ENCODE results near the gene ZNF750. TPM values are rescaled to one million over a fixed set of nuclear protein-coding genes. Genes with fewer than 3 reads are reported as not detected.

The ZNF750 gene
- total and polyA plus RNA-seq, 2 of the 13 experiments (the other 11 are each of a cell fraction or from before 2014, with no cell fraction given) = not detected

DNA sequence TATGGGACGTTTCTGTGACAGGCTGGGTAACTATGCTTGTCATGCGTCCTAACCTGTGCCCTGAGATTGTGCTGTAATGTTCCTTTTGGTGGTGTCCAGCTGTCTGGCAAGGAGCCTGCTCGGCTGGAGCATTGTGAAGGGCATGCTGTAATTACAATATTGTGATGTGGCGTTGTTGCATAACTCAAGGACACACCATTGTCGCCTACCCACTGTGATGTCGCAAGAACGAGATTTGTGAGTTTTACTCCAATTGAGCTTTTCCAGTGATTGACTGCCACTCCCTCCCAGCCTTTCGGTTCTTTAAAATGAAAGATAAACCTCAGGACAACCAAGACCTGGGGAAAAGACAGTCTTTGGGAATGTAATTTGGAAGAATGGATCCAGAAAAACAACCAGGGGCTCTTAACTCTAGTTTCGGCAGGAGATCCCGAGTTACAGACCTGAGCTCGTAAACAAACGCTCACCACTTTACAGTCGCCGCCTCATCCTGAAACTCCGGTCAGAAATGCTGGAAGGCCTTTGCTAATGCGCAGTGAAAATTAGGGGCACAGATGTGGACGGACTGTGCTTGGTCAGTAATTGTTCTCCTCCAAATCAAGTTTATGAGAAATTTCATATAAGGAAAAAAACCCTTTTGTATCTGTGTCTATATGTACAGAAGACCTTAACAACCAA lies 1.3 kb downstream of the ZNF750 start (continued):
- TF ChIP-seq ZNF557 (CRISPR knock-in tag; IDR thresholded peaks at IDR 0.05) (no peak), TBL1XR1 (IDR thresholded peaks at IDR 0.05; ENCODE audit: borderline replicate concordance, low read length, partially characterized antibody) (peak; percentile 93), MTA1 (CRISPR knock-in tag; IDR thresholded peaks at IDR 0.05; ENCODE audit: borderline replicate concordance) (no peak), MIER3 (CRISPR knock-in tag; IDR thresholded peaks at IDR 0.05; ENCODE audit: borderline replicate concordance) (peak; percentile 90; the same call in 1 of the 2 replicates), PREB (CRISPR knock-in tag; IDR thresholded peaks at IDR 0.05) (no peak), ZNF264 (CRISPR knock-in tag; IDR thresholded peaks at IDR 0.05) (0 out of 2 replicates have a peak, but pooled peaks have one; percentile 28), THAP11 (CRISPR knock-in tag; IDR thresholded peaks at IDR 0.05) (peak; percentile 80), RFX5 (IDR thresholded peaks at IDR 0.05; ENCODE audit: low read depth, low read length) (no peak), ZGPAT (CRISPR knock-in tag; IDR thresholded peaks at IDR 0.05) (peak; percentile 73), ZNF709 (CRISPR knock-in tag; IDR thresholded peaks at IDR 0.05) (no peak), ZNF7 (CRISPR knock-in tag; IDR thresholded peaks at IDR 0.05) (no peak), THAP9 (CRISPR knock-in tag; IDR thresholded peaks at IDR 0.05; ENCODE audit: borderline replicate concordance) (no peak), ZNF34 (CRISPR knock-in tag; IDR thresholded peaks at IDR 0.05; ENCODE audit: borderline replicate concordance) (no peak), XRCC5 (optimal IDR thresholded peaks at IDR 0.05; ENCODE audit: low read length) (peak; percentile 30), RXRB (CRISPR knock-in tag; IDR thresholded peaks at IDR 0.05; ENCODE audit: borderline replicate concordance) (peak; percentile 84), IRF2 (CRISPR knock-in tag; IDR thresholded peaks at IDR 0.05) (peak; percentile 88), SP5 (CRISPR knock-in tag; IDR thresholded peaks at IDR 0.05; ENCODE audit: borderline replicate concordance, low read depth) (peak; percentile 71), ZNF569 (CRISPR knock-in tag; IDR thresholded peaks at IDR 0.05; ENCODE audit: borderline replicate concordance) (no peak)
- TF ChIP-seq, protein P1, sequence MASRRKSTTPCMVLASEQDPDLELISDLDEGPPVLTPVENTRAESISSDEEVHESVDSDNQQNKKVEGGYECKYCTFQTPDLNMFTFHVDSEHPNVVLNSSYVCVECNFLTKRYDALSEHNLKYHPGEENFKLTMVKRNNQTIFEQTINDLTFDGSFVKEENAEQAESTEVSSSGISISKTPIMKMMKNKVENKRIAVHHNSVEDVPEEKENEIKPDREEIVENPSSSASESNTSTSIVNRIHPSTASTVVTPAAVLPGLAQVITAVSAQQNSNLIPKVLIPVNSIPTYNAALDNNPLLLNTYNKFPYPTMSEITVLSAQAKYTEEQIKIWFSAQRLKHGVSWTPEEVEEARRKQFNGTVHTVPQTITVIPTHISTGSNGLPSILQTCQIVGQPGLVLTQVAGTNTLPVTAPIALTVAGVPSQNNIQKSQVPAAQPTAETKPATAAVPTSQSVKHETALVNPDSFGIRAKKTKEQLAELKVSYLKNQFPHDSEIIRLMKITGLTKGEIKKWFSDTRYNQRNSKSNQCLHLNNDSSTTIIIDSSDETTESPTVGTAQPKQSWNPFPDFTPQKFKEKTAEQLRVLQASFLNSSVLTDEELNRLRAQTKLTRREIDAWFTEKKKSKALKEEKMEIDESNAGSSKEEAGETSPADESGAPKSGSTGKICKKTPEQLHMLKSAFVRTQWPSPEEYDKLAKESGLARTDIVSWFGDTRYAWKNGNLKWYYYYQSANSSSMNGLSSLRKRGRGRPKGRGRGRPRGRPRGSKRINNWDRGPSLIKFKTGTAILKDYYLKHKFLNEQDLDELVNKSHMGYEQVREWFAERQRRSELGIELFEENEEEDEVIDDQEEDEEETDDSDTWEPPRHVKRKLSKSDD (CRISPR knock-in tag; IDR thresholded peaks at IDR 0.05; ENCODE audit: low read depth) = peak; percentile 92
- TF ChIP-seq, protein P2, sequence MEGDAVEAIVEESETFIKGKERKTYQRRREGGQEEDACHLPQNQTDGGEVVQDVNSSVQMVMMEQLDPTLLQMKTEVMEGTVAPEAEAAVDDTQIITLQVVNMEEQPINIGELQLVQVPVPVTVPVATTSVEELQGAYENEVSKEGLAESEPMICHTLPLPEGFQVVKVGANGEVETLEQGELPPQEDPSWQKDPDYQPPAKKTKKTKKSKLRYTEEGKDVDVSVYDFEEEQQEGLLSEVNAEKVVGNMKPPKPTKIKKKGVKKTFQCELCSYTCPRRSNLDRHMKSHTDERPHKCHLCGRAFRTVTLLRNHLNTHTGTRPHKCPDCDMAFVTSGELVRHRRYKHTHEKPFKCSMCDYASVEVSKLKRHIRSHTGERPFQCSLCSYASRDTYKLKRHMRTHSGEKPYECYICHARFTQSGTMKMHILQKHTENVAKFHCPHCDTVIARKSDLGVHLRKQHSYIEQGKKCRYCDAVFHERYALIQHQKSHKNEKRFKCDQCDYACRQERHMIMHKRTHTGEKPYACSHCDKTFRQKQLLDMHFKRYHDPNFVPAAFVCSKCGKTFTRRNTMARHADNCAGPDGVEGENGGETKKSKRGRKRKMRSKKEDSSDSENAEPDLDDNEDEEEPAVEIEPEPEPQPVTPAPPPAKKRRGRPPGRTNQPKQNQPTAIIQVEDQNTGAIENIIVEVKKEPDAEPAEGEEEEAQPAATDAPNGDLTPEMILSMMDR (CRISPR knock-in tag; IDR thresholded peaks at IDR 0.05) = 0 out of 2 replicates have a peak, but pooled peaks have one; percentile 10
